Measurements from ENCODE around the gene GRIP2. TPM values are rescaled to one million over a fixed set of nuclear protein-coding genes. Genes with fewer than 3 reads are reported as not detected.

The GRIP2 gene
- total RNA-seq, 1 experiment from 2014 or later = 4.5 TPM

DNA sequence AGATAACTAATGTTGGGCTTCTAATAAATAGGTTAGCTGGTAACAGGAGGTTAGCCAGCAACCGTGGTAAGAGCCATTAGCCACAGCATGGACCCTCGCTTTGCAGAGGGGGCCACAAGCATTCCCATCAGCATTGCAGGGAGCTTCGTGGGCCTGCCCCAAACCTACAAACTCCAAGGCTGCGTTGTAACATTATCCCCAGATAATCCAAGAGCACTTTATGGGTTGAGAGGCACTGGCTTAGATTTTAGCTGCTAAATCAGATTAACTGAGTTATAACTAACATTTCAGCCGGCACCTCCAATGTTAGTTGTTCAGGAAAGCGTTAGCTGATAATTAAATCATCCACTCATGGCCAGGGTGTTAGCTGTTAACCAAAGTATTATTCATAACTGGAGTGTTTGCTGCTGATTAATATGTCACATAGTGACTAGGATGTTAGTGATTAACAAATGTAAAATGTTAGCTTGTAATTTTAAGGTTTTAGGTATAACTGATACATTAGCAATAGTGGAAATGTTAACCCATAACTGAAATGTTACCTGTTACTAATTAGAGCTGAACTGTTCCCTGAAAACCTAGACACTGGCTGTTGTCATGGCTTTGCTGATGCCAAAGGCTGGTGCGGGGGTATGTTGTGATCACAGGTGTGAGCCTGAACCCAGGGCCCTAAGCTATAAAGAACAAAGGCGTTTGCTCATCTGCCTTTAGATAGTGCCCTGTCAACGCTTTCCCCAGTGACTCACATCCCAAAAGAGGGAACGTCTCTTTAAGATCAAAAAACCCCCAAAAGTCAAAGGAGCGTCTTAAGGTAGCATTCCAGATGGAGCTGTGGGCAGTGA lies 81.5 kb downstream of the GRIP2 start:
- H3K36me3 ChIP-seq (ENCODE audit: control insufficient read depth, insufficient read depth, low read length) = peaks cover 9% of the 10 kb centered on the region
- TSS peak; percentile 10 for BruUV-seq (replicated peaks)
- ChIA-PET POLR2A (interaction anchor here (0.6 kb wide), 1 partner anchor 258 kb away, joined by 5 read pairs; no protein-coding TSS in a partner anchor), CTCF (interaction anchor here (0.6 to 2.5 kb wide), 4 partner anchors 10 to 1847 kb away, joined by 3 to 11 read pairs (median 5); no protein-coding TSS in a partner anchor)
- H3K27me3 Mint-ChIP-seq (ENCODE audit: insufficient read depth, unreplicated experiment) = no peaks in the 10 kb centered on the region
- no peaks in the 10 kb centered on the region for H3K9me3 ChIP-seq
- intact Hi-C loops (cut with micrococcal nuclease; ENCODE audit: unreplicated experiment) = loop anchor here (2.0 kb wide), 1 partner anchor 26 kb away; no protein-coding TSS in a partner anchor
- H3K36me3 Mint-ChIP-seq (ENCODE audit: insufficient read depth, unreplicated experiment) = peaks cover 62% of the 10 kb centered on the region
- H3K4me1 Mint-ChIP-seq (ENCODE audit: low read depth, unreplicated experiment) = no peaks in the 10 kb centered on the region
- H3K27me3 ChIP-seq (replicated peaks; ENCODE audit: control insufficient read depth, insufficient read depth, low read length) = no peaks in the 10 kb centered on the region
- H3K4me3 ChIP-seq (ENCODE audit: low read depth, low read length) = no peak overlapping the region
- TF ChIP-seq, protein P1, sequence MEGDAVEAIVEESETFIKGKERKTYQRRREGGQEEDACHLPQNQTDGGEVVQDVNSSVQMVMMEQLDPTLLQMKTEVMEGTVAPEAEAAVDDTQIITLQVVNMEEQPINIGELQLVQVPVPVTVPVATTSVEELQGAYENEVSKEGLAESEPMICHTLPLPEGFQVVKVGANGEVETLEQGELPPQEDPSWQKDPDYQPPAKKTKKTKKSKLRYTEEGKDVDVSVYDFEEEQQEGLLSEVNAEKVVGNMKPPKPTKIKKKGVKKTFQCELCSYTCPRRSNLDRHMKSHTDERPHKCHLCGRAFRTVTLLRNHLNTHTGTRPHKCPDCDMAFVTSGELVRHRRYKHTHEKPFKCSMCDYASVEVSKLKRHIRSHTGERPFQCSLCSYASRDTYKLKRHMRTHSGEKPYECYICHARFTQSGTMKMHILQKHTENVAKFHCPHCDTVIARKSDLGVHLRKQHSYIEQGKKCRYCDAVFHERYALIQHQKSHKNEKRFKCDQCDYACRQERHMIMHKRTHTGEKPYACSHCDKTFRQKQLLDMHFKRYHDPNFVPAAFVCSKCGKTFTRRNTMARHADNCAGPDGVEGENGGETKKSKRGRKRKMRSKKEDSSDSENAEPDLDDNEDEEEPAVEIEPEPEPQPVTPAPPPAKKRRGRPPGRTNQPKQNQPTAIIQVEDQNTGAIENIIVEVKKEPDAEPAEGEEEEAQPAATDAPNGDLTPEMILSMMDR (IDR thresholded peaks at IDR 0.05; ENCODE audit: insufficient read depth in 1 of 2, low read depth in 1 of 2, low read length in 1 of 2, severe bottlenecking in 1 of 2, unreplicated experiment in 1 of 2) = no peak
- no peak for DNase-seq
- H3K4me1 ChIP-seq = no peaks in the 10 kb centered on the region
- no peaks in the 10 kb centered on the region for H3K9me3 Mint-ChIP-seq (ENCODE audit: unreplicated experiment)
- H3K4me3 Mint-ChIP-seq (ENCODE audit: unreplicated experiment) = no peak overlapping the region
- no peak overlapping the region for H3K27ac Mint-ChIP-seq (ENCODE audit: unreplicated experiment)

DNA sequence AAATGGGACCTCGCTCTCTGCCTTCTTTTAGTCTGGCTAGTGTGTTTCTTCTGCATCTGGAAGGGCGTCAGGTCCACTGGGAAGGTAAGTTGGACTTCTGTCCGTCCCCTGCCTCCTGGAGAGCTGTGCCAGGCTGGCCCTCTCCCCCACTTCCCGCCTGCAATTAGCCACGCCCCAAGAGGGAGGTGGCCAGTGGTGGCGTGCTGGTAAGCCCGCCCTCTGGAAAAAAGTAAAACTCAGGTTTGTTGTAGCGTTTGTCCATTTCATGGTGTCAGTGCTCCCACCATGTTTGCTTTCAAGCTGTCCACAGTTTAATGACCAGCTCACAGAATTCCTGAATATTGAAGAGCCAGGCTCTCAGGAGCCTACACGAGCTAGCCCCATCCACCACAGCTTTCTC lies 82.1 kb downstream of the GRIP2 start:
- no peaks in the 10 kb centered on the region for H3K4me1 ChIP-seq

DNA sequence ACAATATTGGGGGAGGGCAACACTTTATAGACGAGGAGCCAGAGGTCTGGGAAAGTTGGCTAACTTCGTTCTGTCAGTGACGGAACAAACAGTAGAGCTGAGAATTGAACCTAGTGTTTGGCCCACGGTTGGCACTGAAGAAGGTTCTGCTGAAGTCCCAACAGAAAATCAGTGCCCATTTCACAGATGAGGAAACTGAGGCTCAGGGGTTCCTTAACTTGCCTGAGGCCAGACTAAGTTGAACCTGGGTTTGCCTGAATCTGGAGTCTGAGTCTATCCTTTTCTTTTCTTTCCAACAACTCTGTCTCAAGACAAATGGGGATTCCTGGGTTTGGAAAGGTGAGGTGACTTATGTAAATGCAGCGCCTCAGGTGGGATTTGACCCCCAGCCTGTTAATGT lies 82.7 kb downstream of the GRIP2 start:
- Histone ChIP-seq H3K4me3 (ENCODE audit: low read depth, low read length) (no peak overlapping the region), H3K4me1 (no peaks in the 10 kb centered on the region), H3K36me3 (ENCODE audit: control insufficient read depth, insufficient read depth, low read length) (peaks cover 9% of the 10 kb centered on the region), H3K9me3 (no peaks in the 10 kb centered on the region), H3K27me3 (replicated peaks; ENCODE audit: control insufficient read depth, insufficient read depth, low read length) (no peaks in the 10 kb centered on the region)
- H3K36me3 Mint-ChIP-seq (ENCODE audit: insufficient read depth, unreplicated experiment) = peaks cover 70% of the 10 kb centered on the region
- no peak for DNase-seq
- no peaks in the 10 kb centered on the region for H3K9me3 Mint-ChIP-seq (ENCODE audit: unreplicated experiment)
- ChIA-PET POLR2A (no interaction called here), CTCF (interaction anchor here (0.6 to 2.5 kb wide), 2 partner anchors 11 to 254 kb away, joined by 3 to 11 read pairs; no protein-coding TSS in a partner anchor)
- no peaks in the 10 kb centered on the region for H3K27me3 Mint-ChIP-seq (ENCODE audit: insufficient read depth, unreplicated experiment)
- BruUV-seq (replicated peaks) = no TSS peak
- TF ChIP-seq, protein P1 (IDR thresholded peaks at IDR 0.05; ENCODE audit: insufficient read depth in 1 of 2, low read depth in 1 of 2, low read length in 1 of 2, severe bottlenecking in 1 of 2, unreplicated experiment in 1 of 2) = no peak
- no peak overlapping the region for H3K27ac Mint-ChIP-seq (ENCODE audit: unreplicated experiment)
- H3K4me3 Mint-ChIP-seq (ENCODE audit: unreplicated experiment) = no peak overlapping the region
- intact Hi-C loops (cut with micrococcal nuclease; ENCODE audit: unreplicated experiment) = no loop called here
- H3K4me1 Mint-ChIP-seq (ENCODE audit: low read depth, unreplicated experiment) = no peaks in the 10 kb centered on the region

More for the DNA sequence above, 82.1 kb downstream of the GRIP2 start:
- no peaks in the 10 kb centered on the region for H3K4me1 Mint-ChIP-seq (ENCODE audit: low read depth, unreplicated experiment)
- TF ChIP-seq, protein P1 (IDR thresholded peaks at IDR 0.05; ENCODE audit: insufficient read depth in 1 of 2, low read depth in 1 of 2, low read length in 1 of 2, severe bottlenecking in 1 of 2, unreplicated experiment in 1 of 2) = no peak
- Histone ChIP-seq H3K27me3 (replicated peaks; ENCODE audit: control insufficient read depth, insufficient read depth, low read length) (no peaks in the 10 kb centered on the region), H3K4me3 (ENCODE audit: low read depth, low read length) (no peak overlapping the region), H3K9me3 (no peaks in the 10 kb centered on the region), H3K36me3 (ENCODE audit: control insufficient read depth, insufficient read depth, low read length) (peaks cover 9% of the 10 kb centered on the region)
- ChIA-PET CTCF (interaction anchor here (0.6 to 2.5 kb wide), 2 partner anchors 10 to 255 kb away, joined by 3 to 11 read pairs; no protein-coding TSS in a partner anchor), POLR2A (interaction anchor here (0.6 kb wide), 1 partner anchor 257 kb away, joined by 5 read pairs; no protein-coding TSS in a partner anchor)
- H3K9me3 Mint-ChIP-seq (ENCODE audit: unreplicated experiment) = no peaks in the 10 kb centered on the region
- no TSS peak for BruUV-seq (replicated peaks)
- H3K27ac Mint-ChIP-seq (ENCODE audit: unreplicated experiment) = no peak overlapping the region
- intact Hi-C loops (cut with micrococcal nuclease; ENCODE audit: unreplicated experiment) = loop anchor here (2.0 kb wide), 1 partner anchor 25 kb away; no protein-coding TSS in a partner anchor
- no peak overlapping the region for H3K4me3 Mint-ChIP-seq (ENCODE audit: unreplicated experiment)
- no peaks in the 10 kb centered on the region for H3K27me3 Mint-ChIP-seq (ENCODE audit: insufficient read depth, unreplicated experiment)
- H3K36me3 Mint-ChIP-seq (ENCODE audit: insufficient read depth, unreplicated experiment) = peaks cover 69% of the 10 kb centered on the region
- no peak for DNase-seq
